ENCODE results near the gene RNF212. TPM values are rescaled to one million over a fixed set of nuclear protein-coding genes. Genes with fewer than 3 reads are reported as not detected.

The RNF212 gene
- total RNA-seq, 1 donor, result 3.0 TPM

DNA sequence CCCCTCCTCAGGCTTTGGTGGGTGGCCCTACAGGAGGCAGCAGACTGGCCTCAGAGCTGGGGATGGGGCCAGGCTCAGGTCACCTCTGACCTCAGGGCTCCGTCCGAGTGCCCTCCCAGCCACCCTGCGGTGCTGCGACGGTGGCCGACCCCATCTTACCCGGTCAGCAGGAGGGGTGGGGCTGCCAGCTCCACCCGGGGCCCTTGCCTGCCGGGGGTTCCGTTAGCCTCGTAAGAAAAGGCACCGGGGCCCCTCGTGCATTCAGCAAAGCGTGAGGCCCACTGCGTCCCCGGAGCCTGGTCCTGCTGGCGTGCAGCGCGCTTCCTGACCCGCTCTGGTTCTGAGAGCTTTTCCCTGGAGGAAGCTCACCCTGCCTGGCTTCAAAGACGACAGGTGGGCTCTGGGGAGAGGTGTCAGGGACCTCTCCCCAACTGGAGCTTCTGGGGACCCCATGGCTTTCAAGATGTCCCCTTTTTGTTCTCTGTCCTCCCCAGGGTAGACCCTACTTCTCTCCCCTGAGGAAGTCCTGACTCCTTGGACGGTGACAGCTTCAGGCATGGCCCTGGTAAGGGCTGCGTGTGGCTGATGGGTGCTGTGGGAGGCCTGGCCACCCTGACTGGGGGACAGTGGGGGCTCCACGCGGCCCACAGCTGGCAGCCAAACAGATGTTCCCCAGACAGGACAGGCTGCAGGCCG lies 86.0 kb downstream of the RNF212 start:
- TF ChIP-seq CTCF (IDR thresholded peaks at IDR 0.05; ENCODE audit: insufficient read depth, low read depth, low read length), result no peak
- no peak for DNase-seq (ENCODE audit: low read depth)
- H3K4me3 ChIP-seq (ENCODE audit: low read depth, low read length), result no peak overlapping the region

DNA sequence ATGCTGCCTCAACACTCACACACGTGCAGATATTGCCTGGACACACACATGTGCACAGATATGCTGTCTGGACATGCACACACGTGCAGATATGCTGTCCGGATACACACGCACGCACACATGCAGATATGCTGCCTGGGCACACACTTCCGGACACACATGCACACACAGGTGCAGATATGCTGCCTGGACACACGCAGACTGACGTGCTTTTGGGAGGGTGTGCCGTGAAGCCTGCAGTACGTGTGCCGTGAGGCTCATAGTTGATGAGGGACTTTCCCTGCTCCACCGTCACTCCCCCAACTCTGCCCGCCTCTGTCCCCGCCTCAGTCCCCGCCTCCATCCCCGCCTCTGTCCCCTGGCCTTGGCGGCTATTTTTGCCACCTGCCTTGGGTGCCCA lies 87.2 kb downstream of the RNF212 start:
- H3K4me3 ChIP-seq (ENCODE audit: low read depth, low read length), result no peak overlapping the region
- TF ChIP-seq CTCF (IDR thresholded peaks at IDR 0.05; ENCODE audit: insufficient read depth, low read depth, low read length), result no peak
- no peak for DNase-seq (ENCODE audit: low read depth)

DNA sequence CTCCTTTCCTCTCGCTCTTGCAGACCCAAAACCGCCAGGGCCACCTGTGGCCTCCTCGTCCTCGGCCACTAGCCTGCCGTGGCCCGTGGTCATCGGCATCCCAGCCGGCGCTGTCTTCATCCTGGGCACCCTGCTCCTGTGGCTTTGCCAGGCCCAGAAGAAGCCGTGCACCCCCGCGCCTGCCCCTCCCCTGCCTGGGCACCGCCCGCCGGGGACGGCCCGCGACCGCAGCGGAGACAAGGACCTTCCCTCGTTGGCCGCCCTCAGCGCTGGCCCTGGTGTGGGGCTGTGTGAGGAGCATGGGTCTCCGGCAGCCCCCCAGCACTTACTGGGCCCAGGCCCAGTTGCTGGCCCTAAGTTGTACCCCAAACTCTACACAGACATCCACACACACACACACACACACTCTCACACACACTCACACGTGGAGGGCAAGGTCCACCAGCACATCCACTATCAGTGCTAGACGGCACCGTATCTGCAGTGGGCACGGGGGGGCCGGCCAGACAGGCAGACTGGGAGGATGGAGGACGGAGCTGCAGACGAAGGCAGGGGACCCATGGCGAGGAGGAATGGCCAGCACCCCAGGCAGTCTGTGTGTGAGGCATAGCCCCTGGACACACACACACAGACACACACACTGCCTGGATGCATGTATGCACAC lies 88.3 kb downstream of the RNF212 start:
- no peak for TF ChIP-seq CTCF (IDR thresholded peaks at IDR 0.05; ENCODE audit: insufficient read depth, low read depth, low read length)
- no peak for DNase-seq (ENCODE audit: low read depth)
- H3K4me3 ChIP-seq (ENCODE audit: low read depth, low read length), result no peak overlapping the region

DNA sequence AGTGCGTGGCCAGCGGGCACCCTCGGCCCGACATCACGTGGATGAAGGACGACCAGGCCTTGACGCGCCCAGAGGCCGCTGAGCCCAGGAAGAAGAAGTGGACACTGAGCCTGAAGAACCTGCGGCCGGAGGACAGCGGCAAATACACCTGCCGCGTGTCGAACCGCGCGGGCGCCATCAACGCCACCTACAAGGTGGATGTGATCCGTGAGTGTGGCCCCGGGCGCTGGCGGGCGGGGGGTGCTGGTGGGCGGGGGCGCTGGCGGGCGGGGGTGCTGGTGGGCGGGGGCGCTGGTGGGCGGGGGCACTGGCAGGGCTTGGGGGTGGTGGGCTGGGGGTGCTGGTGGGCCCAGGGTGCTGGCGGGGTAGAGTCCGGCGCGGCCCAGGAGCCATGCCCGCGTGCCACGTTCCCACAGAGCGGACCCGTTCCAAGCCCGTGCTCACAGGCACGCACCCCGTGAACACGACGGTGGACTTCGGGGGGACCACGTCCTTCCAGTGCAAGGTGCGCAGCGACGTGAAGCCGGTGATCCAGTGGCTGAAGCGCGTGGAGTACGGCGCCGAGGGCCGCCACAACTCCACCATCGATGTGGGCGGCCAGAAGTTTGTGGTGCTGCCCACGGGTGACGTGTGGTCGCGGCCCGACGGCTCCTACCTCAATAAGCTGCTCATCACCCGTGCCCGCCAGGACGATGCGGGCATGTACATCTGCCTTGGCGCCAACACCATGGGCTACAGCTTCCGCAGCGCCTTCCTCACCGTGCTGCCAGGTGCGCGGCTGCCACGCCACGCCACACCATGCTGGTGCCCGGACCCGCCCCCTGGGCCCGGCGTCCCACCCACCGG lies 89.2 kb downstream of the RNF212 start:
- no peak for TF ChIP-seq CTCF (IDR thresholded peaks at IDR 0.05; ENCODE audit: insufficient read depth, low read depth, low read length)
- DNase-seq (ENCODE audit: low read depth), result no peak
- H3K4me3 ChIP-seq (ENCODE audit: low read depth, low read length), result no peak overlapping the region

DNA sequence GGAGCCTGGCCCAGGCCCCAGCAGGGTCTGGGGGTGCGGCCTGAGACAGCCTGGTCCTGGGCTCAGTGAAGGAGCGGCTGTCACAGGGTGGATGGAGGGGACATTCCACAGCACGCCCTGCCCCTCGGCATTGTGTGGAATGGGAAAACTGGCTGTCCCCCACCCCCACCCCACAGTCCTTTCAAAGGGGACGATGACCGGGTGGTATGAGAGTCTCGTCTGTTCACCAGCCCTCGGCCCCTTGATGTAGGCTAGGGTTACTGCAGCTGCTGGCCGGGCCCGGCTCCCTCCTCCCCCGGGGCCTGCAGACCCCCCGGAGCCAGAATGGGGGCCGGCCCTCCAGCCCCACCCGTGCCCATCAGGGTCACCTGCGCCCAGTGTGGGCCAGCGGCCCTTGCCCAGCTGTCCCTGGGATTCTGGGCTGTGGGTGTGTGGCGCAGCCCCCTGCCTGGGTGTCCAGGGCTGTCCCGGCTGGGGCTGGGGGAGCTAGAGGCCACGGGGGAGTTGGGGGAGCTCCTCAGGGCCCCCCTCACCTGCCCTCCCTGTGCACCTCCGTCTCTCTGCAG lies 90.2 kb downstream of the RNF212 start:
- TF ChIP-seq CTCF (IDR thresholded peaks at IDR 0.05; ENCODE audit: insufficient read depth, low read depth, low read length), result no peak
- no peak for DNase-seq (ENCODE audit: low read depth)
- no peak overlapping the region for H3K4me3 ChIP-seq (ENCODE audit: low read depth, low read length)

GRCh38 chr4:1022739-1023066 lies 90.7 kb downstream of the RNF212 start:
- TF ChIP-seq CTCF (IDR thresholded peaks at IDR 0.05; ENCODE audit: insufficient read depth, low read depth, low read length), result no peak

More at GRCh38 chr4:1022739-1023066, 90.7 kb downstream of the RNF212 start:
- no peak for DNase-seq (ENCODE audit: low read depth)
- no peak overlapping the region for H3K4me3 ChIP-seq (ENCODE audit: low read depth, low read length)

Measured in fibroblast of villous mesenchyme (primary cell).